H1 (cell line): ENCODE results near the gene PDSS1. TPM values are rescaled to one million over a fixed set of nuclear protein-coding genes. Genes with fewer than 3 reads are reported as not detected.

Experiments used
- ASH2L ChIP-seq: fragments of 200-600, 300-600 bp; sonication (generic); IDR thresholded peaks from one replicate; pipeline ENCODE4 v1.7.1; 2017; ENCODE audit warnings: low read length
- CHD1 ChIP-seq: IDR thresholded peaks from 2 replicates; pipeline ENCODE4 v1.6.1; 2012; ENCODE audit warnings: low read depth, low read length, improper control_type of control experiment
- JUND ChIP-seq: IDR thresholded peaks from 2 replicates; pipeline ENCODE4 v1.6.1; 2011; ENCODE audit warnings: mild to moderate bottlenecking, improper control_type of control experiment, low read length
- KDM1A ChIP-seq: fragments of 200-600, 300-600 bp; sonication (generic); IDR thresholded peaks from 2 replicates; pipeline ENCODE4 v1.7.1; 2016; ENCODE audit warnings: mild to moderate bottlenecking, low read length, borderline replicate concordance
- RXRA ChIP-seq: IDR thresholded peaks from 2 replicates; pipeline ENCODE4 v1.6.1; 2011; ENCODE audit warnings: low read depth, mild to moderate bottlenecking, low read length, moderate library complexity; ENCODE audit not compliant: insufficient read depth
- SP2 ChIP-seq: IDR thresholded peaks from 2 replicates; pipeline ENCODE4 v1.6.1; 2012; ENCODE audit warnings: mild to moderate bottlenecking, low read length, inconsistent platforms
- TBP ChIP-seq: IDR thresholded peaks from 2 replicates; pipeline ENCODE4 v1.6.1; 2011; ENCODE audit warnings: low read depth, low read length, improper control_type of control experiment
- TCF12 ChIP-seq: IDR thresholded peaks from 2 replicates; pipeline ENCODE4 v1.6.1; 2011; ENCODE audit warnings: low read depth, mild to moderate bottlenecking, low read length
- polyA plus RNA-seq, 7 experiments: library from polyadenylated mRNA; depleted of rRNA in 3 of 7; stranded (reverse) in 5 of 7; unstranded in 2 of 7; fragments of >200 nt in 5 of 7; fragments of 200-250 nt in 2 of 7; gene quantifications; 1 replicate in 5 of 7; 2 replicates in 1 of 7; 4 replicates in 1 of 7; pipeline versions ENCODE4 v1.2.1 to v1.2.3, GENCODE V29; 2011 to 2013; ENCODE audit warnings: missing spikeins in 2 of 7, mixed read lengths in 2 of 7
- total RNA-seq: library from RNA; stranded (reverse); fragmentation: NEBNext Ultra II Directional; extraction: Animal tissue kit (Norgen Biotek cat#: 25700); gene quantifications from 2 replicates; pipeline ENCODE4 v1.2.1, GENCODE V29; 2021
- TF ChIP-seq, protein P1 (sequence below): fragments of 300-600 bp; sonication (generic); IDR thresholded peaks from 2 replicates; pipeline ENCODE4 v1.7.1; 2012; ENCODE audit warnings: low read length, moderate library complexity, mild to moderate bottlenecking, inconsistent platforms; ENCODE audit not compliant: insufficient replicate concordance
- TF ChIP-seq, protein P2 (sequence below): IDR thresholded peaks from 2 replicates; pipeline ENCODE4 v1.6.1; 2011; ENCODE audit warnings: low read depth, mild to moderate bottlenecking, low read length; ENCODE audit not compliant: insufficient read depth

PDSS1 gene
- total and polyA plus RNA-seq, 2 of the 8 experiments (the other 6 are each of a cell fraction or from before 2014, with no cell fraction given) = 21.3 to 26.0 TPM

GRCh38 chr10:26653004-26653403 is 44.5 kb upstream of the PDSS1 start (continued):
- TF ChIP-seq, protein P1, sequence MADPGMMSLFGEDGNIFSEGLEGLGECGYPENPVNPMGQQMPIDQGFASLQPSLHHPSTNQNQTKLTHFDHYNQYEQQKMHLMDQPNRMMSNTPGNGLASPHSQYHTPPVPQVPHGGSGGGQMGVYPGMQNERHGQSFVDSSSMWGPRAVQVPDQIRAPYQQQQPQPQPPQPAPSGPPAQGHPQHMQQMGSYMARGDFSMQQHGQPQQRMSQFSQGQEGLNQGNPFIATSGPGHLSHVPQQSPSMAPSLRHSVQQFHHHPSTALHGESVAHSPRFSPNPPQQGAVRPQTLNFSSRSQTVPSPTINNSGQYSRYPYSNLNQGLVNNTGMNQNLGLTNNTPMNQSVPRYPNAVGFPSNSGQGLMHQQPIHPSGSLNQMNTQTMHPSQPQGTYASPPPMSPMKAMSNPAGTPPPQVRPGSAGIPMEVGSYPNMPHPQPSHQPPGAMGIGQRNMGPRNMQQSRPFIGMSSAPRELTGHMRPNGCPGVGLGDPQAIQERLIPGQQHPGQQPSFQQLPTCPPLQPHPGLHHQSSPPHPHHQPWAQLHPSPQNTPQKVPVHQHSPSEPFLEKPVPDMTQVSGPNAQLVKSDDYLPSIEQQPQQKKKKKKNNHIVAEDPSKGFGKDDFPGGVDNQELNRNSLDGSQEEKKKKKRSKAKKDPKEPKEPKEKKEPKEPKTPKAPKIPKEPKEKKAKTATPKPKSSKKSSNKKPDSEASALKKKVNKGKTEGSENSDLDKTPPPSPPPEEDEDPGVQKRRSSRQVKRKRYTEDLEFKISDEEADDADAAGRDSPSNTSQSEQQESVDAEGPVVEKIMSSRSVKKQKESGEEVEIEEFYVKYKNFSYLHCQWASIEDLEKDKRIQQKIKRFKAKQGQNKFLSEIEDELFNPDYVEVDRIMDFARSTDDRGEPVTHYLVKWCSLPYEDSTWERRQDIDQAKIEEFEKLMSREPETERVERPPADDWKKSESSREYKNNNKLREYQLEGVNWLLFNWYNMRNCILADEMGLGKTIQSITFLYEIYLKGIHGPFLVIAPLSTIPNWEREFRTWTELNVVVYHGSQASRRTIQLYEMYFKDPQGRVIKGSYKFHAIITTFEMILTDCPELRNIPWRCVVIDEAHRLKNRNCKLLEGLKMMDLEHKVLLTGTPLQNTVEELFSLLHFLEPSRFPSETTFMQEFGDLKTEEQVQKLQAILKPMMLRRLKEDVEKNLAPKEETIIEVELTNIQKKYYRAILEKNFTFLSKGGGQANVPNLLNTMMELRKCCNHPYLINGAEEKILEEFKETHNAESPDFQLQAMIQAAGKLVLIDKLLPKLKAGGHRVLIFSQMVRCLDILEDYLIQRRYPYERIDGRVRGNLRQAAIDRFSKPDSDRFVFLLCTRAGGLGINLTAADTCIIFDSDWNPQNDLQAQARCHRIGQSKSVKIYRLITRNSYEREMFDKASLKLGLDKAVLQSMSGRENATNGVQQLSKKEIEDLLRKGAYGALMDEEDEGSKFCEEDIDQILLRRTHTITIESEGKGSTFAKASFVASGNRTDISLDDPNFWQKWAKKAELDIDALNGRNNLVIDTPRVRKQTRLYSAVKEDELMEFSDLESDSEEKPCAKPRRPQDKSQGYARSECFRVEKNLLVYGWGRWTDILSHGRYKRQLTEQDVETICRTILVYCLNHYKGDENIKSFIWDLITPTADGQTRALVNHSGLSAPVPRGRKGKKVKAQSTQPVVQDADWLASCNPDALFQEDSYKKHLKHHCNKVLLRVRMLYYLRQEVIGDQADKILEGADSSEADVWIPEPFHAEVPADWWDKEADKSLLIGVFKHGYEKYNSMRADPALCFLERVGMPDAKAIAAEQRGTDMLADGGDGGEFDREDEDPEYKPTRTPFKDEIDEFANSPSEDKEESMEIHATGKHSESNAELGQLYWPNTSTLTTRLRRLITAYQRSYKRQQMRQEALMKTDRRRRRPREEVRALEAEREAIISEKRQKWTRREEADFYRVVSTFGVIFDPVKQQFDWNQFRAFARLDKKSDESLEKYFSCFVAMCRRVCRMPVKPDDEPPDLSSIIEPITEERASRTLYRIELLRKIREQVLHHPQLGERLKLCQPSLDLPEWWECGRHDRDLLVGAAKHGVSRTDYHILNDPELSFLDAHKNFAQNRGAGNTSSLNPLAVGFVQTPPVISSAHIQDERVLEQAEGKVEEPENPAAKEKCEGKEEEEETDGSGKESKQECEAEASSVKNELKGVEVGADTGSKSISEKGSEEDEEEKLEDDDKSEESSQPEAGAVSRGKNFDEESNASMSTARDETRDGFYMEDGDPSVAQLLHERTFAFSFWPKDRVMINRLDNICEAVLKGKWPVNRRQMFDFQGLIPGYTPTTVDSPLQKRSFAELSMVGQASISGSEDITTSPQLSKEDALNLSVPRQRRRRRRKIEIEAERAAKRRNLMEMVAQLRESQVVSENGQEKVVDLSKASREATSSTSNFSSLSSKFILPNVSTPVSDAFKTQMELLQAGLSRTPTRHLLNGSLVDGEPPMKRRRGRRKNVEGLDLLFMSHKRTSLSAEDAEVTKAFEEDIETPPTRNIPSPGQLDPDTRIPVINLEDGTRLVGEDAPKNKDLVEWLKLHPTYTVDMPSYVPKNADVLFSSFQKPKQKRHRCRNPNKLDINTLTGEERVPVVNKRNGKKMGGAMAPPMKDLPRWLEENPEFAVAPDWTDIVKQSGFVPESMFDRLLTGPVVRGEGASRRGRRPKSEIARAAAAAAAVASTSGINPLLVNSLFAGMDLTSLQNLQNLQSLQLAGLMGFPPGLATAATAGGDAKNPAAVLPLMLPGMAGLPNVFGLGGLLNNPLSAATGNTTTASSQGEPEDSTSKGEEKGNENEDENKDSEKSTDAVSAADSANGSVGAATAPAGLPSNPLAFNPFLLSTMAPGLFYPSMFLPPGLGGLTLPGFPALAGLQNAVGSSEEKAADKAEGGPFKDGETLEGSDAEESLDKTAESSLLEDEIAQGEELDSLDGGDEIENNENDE = no peak
- TF ChIP-seq JUND = no peak
- TF ChIP-seq KDM1A = no peak
- no peak for TF ChIP-seq TCF12
- no peak for TF ChIP-seq CHD1
- TF ChIP-seq SP2 = no peak
- no peak for TF ChIP-seq ASH2L
- TF ChIP-seq TBP = no peak
- TF ChIP-seq RXRA = no peak
- TF ChIP-seq, protein P2, sequence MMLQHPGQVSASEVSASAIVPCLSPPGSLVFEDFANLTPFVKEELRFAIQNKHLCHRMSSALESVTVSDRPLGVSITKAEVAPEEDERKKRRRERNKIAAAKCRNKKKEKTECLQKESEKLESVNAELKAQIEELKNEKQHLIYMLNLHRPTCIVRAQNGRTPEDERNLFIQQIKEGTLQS = no peak
